Bronchus fibroblast of lung (primary cell): ENCODE measurements around the gene ZCCHC9. TPM values are rescaled to one million over a fixed set of nuclear protein-coding genes. Genes with fewer than 3 reads are reported as not detected.

Source experiments
- total RNA-seq: library from RNA; depleted of rRNA; stranded (reverse); fragments of >200 nt; gene quantifications from 2 replicates; pipeline ENCODE4 v1.2.3, GENCODE V29; 2015

The ZCCHC9 gene
- 21.0 and 21.5 TPM in 2 replicates for total RNA-seq

GRCh38 chr5:81301271-81302015, at the start of gene ZCCHC9:
Gene ZCCHC9 (plus strand): TSS chr5:81301587. CDS start chr5:81304758, 3,171 bp downstream.

Other genes with a start within 250 kb of the ZCCHC9 start
- gene CKMT2, start 68.3 kb upstream of the ZCCHC9 start, total RNA-seq: 1.0 TPM in 1 of 2 replicates, not detected in the other
- gene ACOT12, start 92.5 kb downstream of the ZCCHC9 start, total RNA-seq: 0.84 and 1.2 TPM in 2 replicates